IMR-90 (cell line): ENCODE data around the gene BICD1. TPM values are rescaled to one million over a fixed set of nuclear protein-coding genes. Genes with fewer than 3 reads are reported as not detected.

Source experiments
- ATAC-seq: fragments of 200-7000 bp; cut with Tn5 transposase; 2 replicates; pipeline ENCODE4 v1.9.1; 2020; ENCODE audit warnings: low read depth, mild to moderate bottlenecking, moderate library complexity
- BruUV-seq: library from RNA; stranded (reverse); fragments of 400-500 nt; replicated peaks from 2 replicates; lab custom pipeline; 2021; lab: Mats Ljungman, UMichigan
- CTCF ChIA-PET: fragments of 300-600 bp; formaldehyde crosslinking; extraction: SDS; loops from one replicate; lab custom pipeline; 2021; ENCODE audit warnings: antibody characterized with exemption; lab: Yijun Ruan, JAX
- POLR2A ChIA-PET: fragments of 300-600 bp; sonication (Branson Sonifier 250); formaldehyde crosslinking; loops from one replicate; lab custom pipeline; 2022; ENCODE audit warnings: antibody characterized with exemption; ENCODE audit not compliant: unreplicated experiment; lab: Charles Lee
- DNase-seq: peaks from one replicate; pipeline ENCODE4 v3.0.0; 2013
- H2AFZ ChIP-seq: replicated peaks from 2 replicates; pipeline ENCODE3; 2013; ENCODE audit warnings: low read length, mild to moderate bottlenecking; ENCODE audit not compliant: poor library complexity
- H2AK5ac ChIP-seq: 2 replicates; pipeline ENCODE4 v1.6.1; 2013; ENCODE audit warnings: low read depth, low read length, inconsistent platforms
- H2AK9ac ChIP-seq: replicated peaks from 2 replicates; pipeline ENCODE3; 2013; ENCODE audit warnings: mild to moderate bottlenecking, low read depth, low read length, moderate library complexity; ENCODE audit not compliant: poor library complexity
- H2BK120ac ChIP-seq: 2 replicates; pipeline ENCODE4 v1.6.1; 2013; ENCODE audit warnings: low read depth, low read length, inconsistent platforms
- H2BK15ac ChIP-seq: 3 replicates; pipeline ENCODE4 v1.6.1; 2013; ENCODE audit warnings: low read depth, low read length, inconsistent platforms
- H2BK20ac ChIP-seq: 2 replicates; pipeline ENCODE4 v1.6.1; 2013; ENCODE audit warnings: low read depth, mild to moderate bottlenecking, inconsistent platforms, low read length, moderate library complexity
- H2BK5ac ChIP-seq: 2 replicates; pipeline ENCODE4 v1.6.1; 2013; ENCODE audit warnings: mild to moderate bottlenecking, low read depth, low read length, inconsistent platforms; ENCODE audit not compliant: poor library complexity, severe bottlenecking
- H3K14ac ChIP-seq: replicated peaks from 2 replicates; pipeline ENCODE4 v1.6.1; 2013; ENCODE audit warnings: low read depth, low read length, inconsistent platforms
- H3K18ac ChIP-seq: 2 replicates; pipeline ENCODE4 v1.6.1; 2013; ENCODE audit warnings: low read depth, low read length, control low read depth
- H3K23ac ChIP-seq: 2 replicates; pipeline ENCODE4 v1.6.1; 2013; ENCODE audit warnings: low read depth, low read length, inconsistent platforms
- H3K27ac ChIP-seq: 2 replicates; pipeline ENCODE4 v1.5.1; 2013; ENCODE audit warnings: mild to moderate bottlenecking, control low read depth, low read length; ENCODE audit not compliant: insufficient read depth
- H3K27me3 ChIP-seq: 2 replicates; pipeline ENCODE4 v1.6.1; 2013; ENCODE audit warnings: low read length; ENCODE audit not compliant: control insufficient read depth, insufficient read depth
- H3K36me3 ChIP-seq: 2 replicates; pipeline ENCODE4 v1.6.1; 2013; ENCODE audit warnings: low read length, mixed read lengths; ENCODE audit not compliant: control insufficient read depth, insufficient read depth
- H3K4ac ChIP-seq: 2 replicates; pipeline ENCODE4 v1.6.1; 2013; ENCODE audit warnings: low read depth, low read length, inconsistent platforms
- H3K4me1 ChIP-seq: 2 replicates; pipeline ENCODE4 v1.6.1; 2013; ENCODE audit warnings: low read length, mixed read lengths; ENCODE audit not compliant: control insufficient read depth, insufficient read depth
- H3K4me2 ChIP-seq: 2 replicates; pipeline ENCODE4 v1.6.1; 2013; ENCODE audit warnings: low read depth, mild to moderate bottlenecking, control low read depth, low read length, moderate library complexity
- H3K4me3 ChIP-seq: 2 replicates; pipeline ENCODE4 v1.5.1; 2013; ENCODE audit warnings: low read depth, mild to moderate bottlenecking, control low read depth, low read length, moderate library complexity; ENCODE audit not compliant: insufficient read depth
- H3K56ac ChIP-seq: 2 replicates; pipeline ENCODE4 v1.6.1; 2013; ENCODE audit warnings: low read length, inconsistent platforms; ENCODE audit not compliant: insufficient read depth; ENCODE audit errors: extremely low read depth
- H3K79me1 ChIP-seq, 2 experiments: 2 replicates each; pipeline ENCODE4 v1.6.1; 2013; ENCODE audit warnings: low read length in 2 of 2, inconsistent platforms in 1 of 2, low read depth in 1 of 2
- H3K9ac ChIP-seq: 2 replicates; pipeline ENCODE4 v1.6.1; 2013; ENCODE audit warnings: low read depth, low read length, control low read depth
- H3K9me1 ChIP-seq: 2 replicates; pipeline ENCODE4 v1.6.1; 2013; ENCODE audit warnings: low read length, inconsistent platforms; ENCODE audit not compliant: insufficient read depth
- H3K9me3 ChIP-seq: 2 replicates; pipeline ENCODE4 v1.6.1; 2013; ENCODE audit warnings: low read length; ENCODE audit not compliant: control insufficient read depth, insufficient read depth
- H4K20me1 ChIP-seq: 2 replicates; pipeline ENCODE4 v1.6.1; 2013; ENCODE audit warnings: low read length, inconsistent platforms; ENCODE audit not compliant: insufficient read depth
- H4K5ac ChIP-seq: 2 replicates; pipeline ENCODE4 v1.6.1; 2013; ENCODE audit warnings: mild to moderate bottlenecking, low read depth, low read length, control low read depth
- H4K8ac ChIP-seq, 2 experiments: 2 replicates each; pipeline ENCODE4 v1.6.1; 2013; ENCODE audit warnings: low read depth in 2 of 2, low read length in 2 of 2, control low read depth in 1 of 2, inconsistent platforms in 1 of 2
- H4K91ac ChIP-seq: 2 replicates; pipeline ENCODE4 v1.6.1; 2013; ENCODE audit warnings: low read depth, low read length, inconsistent platforms; ENCODE audit not compliant: insufficient read depth
- BHLHE40 ChIP-seq: fragments of 150-350 bp; IDR thresholded peaks from 2 replicates; pipeline ENCODE4 v1.6.1; 2016; ENCODE audit warnings: mild to moderate bottlenecking, low read depth, low read length
- CEBPB ChIP-seq: IDR thresholded peaks from 2 replicates; pipeline ENCODE4 v1.6.1; 2012; ENCODE audit warnings: low read depth, low read length, improper control_type of control experiment
- CHD1 ChIP-seq: IDR thresholded peaks from 2 replicates; pipeline ENCODE4 v1.6.1; 2012; ENCODE audit warnings: low read depth, low read length, improper control_type of control experiment
- CTCF ChIP-seq: conservative IDR thresholded peaks from 2 replicates; pipeline ENCODE4 v1.5.1; 2012; ENCODE audit warnings: mild to moderate bottlenecking, low read depth, low read length, improper control_type of control experiment
- FOS ChIP-seq: fragments of 150-350 bp; IDR thresholded peaks from 2 replicates; pipeline ENCODE4 v1.6.1; 2016; ENCODE audit warnings: low read depth, low read length
- MAFK ChIP-seq: IDR thresholded peaks from 2 replicates; pipeline ENCODE4 v1.6.1; 2012; ENCODE audit warnings: low read depth, low read length, improper control_type of control experiment
- MXI1 ChIP-seq: IDR thresholded peaks from 2 replicates; pipeline ENCODE4 v1.6.1; 2012; ENCODE audit warnings: low read depth, mild to moderate bottlenecking, low read length, moderate library complexity, borderline replicate concordance
- NFE2L2 ChIP-seq: fragments of 150-350 bp; IDR thresholded peaks from 2 replicates; pipeline ENCODE4 v1.6.1; 2016; ENCODE audit warnings: low read depth, mild to moderate bottlenecking, low read length
- POLR2A ChIP-seq: IDR thresholded peaks from 2 replicates; pipeline ENCODE4 v1.6.1; 2012; ENCODE audit warnings: mild to moderate bottlenecking, low read depth, low read length
- RCOR1 ChIP-seq: IDR thresholded peaks from 2 replicates; pipeline ENCODE4 v1.6.1; 2012; ENCODE audit warnings: mild to moderate bottlenecking, low read length, improper control_type of control experiment; ENCODE audit not compliant: insufficient replicate concordance
- RFX5 ChIP-seq: IDR thresholded peaks from 2 replicates; pipeline ENCODE4 v1.8.0; 2012; ENCODE audit warnings: low read depth, mild to moderate bottlenecking, low read length, moderate library complexity
- SMC3 ChIP-seq: fragments of 150-350 bp; IDR thresholded peaks from 2 replicates; pipeline ENCODE4 v1.6.1; 2016; ENCODE audit warnings: low read depth, mild to moderate bottlenecking, antibody characterized with exemption, low read length, moderate library complexity
- WGBS, 2 experiments: methylation state at CpG; one replicate each; pipeline versions ENCODE4 v1.1.5 to v1.1.7; 2013; ENCODE audit warnings: missing lambda C conversion rate in 2 of 2; ENCODE audit not compliant: insufficient read length in 1 of 2; ENCODE audit errors: extremely low coverage in 2 of 2; 5-methylcytosine and 5-hydroxymethylcytosine counted together
- dilution Hi-C: fragments of 300-500 bp; cut with HindIII; formaldehyde crosslinking; loops from one replicate; pipeline ENCODE4 v1.14.3; 2018; ENCODE audit warnings: low sequenced_read_pairs; ENCODE audit not compliant: unreplicated experiment
- in situ Hi-C: fragments of 300-500 bp; cut with MboI; formaldehyde crosslinking; loops from 3 replicates; pipeline ENCODE4 v1.14.3; 2019; ENCODE audit warnings: low sequenced_read_pairs, inconsistent platforms, mixed read lengths
- intact Hi-C: fragments of 100-400 bp; cut with micrococcal nuclease; formaldehyde crosslinking; loops from 2 replicates; pipeline ENCODE4 v1.10.0; 2022
- polyA plus RNA-seq, 3 experiments: library from polyadenylated mRNA; depleted of rRNA; stranded (reverse); fragments of >200 nt; gene quantifications; 2 replicates each; pipeline ENCODE4 v1.2.3, GENCODE V29; 2012; ENCODE audit warnings: low replicate concordance in 1 of 3
- total RNA-seq: library from RNA; depleted of rRNA; stranded (reverse); fragments of >200 nt; gene quantifications from 2 replicates; pipeline ENCODE4 v1.2.3, GENCODE V29; 2012
- TF ChIP-seq, protein P1 (sequence below): fragments of 150-350 bp; IDR thresholded peaks from 2 replicates; pipeline ENCODE4 v1.6.1; 2016; ENCODE audit warnings: low read depth, mild to moderate bottlenecking, low read length, moderate library complexity, borderline replicate concordance

The BICD1 gene
- total and polyA plus RNA-seq, 2 of the 4 experiments (the other 2 are of a cell fraction) = 17.2 to 21.8 TPM

- no peak for DNase-seq
- Histone ChIP-seq H4K91ac (no peak overlapping the region), H3K18ac (no peak overlapping the region), H3K9me1 (peaks cover 7% of the 10 kb centered on the region; the same call in 1 of the 2 replicates), H2BK15ac (no peak overlapping the region), H2AFZ (no peak overlapping the region), H3K9me3 (no peaks in the 10 kb centered on the region), H3K9ac (no peak overlapping the region), H4K5ac (no peak overlapping the region), H3K4ac (no peak overlapping the region), H4K20me1 (peaks cover 8% of the 10 kb centered on the region; the same call in 1 of the 2 replicates), H3K23ac (no peak overlapping the region), H3K27me3 (no peaks in the 10 kb centered on the region), H2BK120ac (no peak overlapping the region), H2BK5ac (no peak overlapping the region), H2AK5ac (no peak overlapping the region), H3K4me3 (no peak overlapping the region), H4K8ac (no peak overlapping the region), H3K4me2 (no peak overlapping the region), H3K56ac (no peak overlapping the region), H3K4me1 (no peaks in the 10 kb centered on the region), H3K79me1 (peaks cover 20 to 39% of the 10 kb centered on the region in 2 experiments), H2BK20ac (no peak overlapping the region), H2AK9ac (no peak overlapping the region), H3K27ac (no peak overlapping the region), H3K36me3 (no peaks in the 10 kb centered on the region), H3K14ac (no peak overlapping the region)
- WGBS, 2 experiments = 75% methylated on average over 2 of the region's 7 CpGs; no CpG with 5 or more reads in 1 of the 2 experiments
- POLR2A ChIA-PET = no interaction called here
- in situ Hi-C loops (no loop called here), dilution Hi-C loops (no loop called here), intact Hi-C loops (no loop called here)
- TF ChIP-seq, protein P1, sequence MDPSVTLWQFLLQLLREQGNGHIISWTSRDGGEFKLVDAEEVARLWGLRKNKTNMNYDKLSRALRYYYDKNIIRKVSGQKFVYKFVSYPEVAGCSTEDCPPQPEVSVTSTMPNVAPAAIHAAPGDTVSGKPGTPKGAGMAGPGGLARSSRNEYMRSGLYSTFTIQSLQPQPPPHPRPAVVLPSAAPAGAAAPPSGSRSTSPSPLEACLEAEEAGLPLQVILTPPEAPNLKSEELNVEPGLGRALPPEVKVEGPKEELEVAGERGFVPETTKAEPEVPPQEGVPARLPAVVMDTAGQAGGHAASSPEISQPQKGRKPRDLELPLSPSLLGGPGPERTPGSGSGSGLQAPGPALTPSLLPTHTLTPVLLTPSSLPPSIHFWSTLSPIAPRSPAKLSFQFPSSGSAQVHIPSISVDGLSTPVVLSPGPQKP = no peak
- TF ChIP-seq RFX5 (no peak), CHD1 (no peak), RCOR1 (no peak), NFE2L2 (no peak), BHLHE40 (no peak), POLR2A (no peak), SMC3 (no peak), MAFK (no peak), FOS (no peak), CTCF (no peak), MXI1 (no peak), CEBPB (no peak)
- ATAC-seq = no peak
- CTCF ChIA-PET = no interaction called here
- no TSS peak for BruUV-seq
Observed at GRCh38 chr12:32171211-32171610, 64.6 kb downstream of the BICD1 start.
